SH-SY5Y (cell line): ENCODE measurements around the gene PLBD1.
A peak's percentile ranks its signal among the peaks of the same experiment; 100 is the strongest.

Source experiments
- GATA2 ChIP-seq: IDR thresholded peaks from 2 replicates; pipeline ENCODE4 v1.6.1; 2011; ENCODE audit warnings: mild to moderate bottlenecking, low read depth, low read length
- GATA3 ChIP-seq: IDR thresholded peaks from 2 replicates; pipeline ENCODE4 v1.6.1; 2011; ENCODE audit warnings: low read depth, mild to moderate bottlenecking, low read length, moderate library complexity

Gene PLBD1

GRCh38 chr12:14482361-14482760 is 85.3 kb downstream of the PLBD1 start:
- no peak for TF ChIP-seq GATA3
- no peak for TF ChIP-seq GATA2

GRCh38 chr12:14481201-14481600 is 86.5 kb downstream of the PLBD1 start:
- TF ChIP-seq GATA2: no peak
- TF ChIP-seq GATA3: no peak

- no peak for TF ChIP-seq GATA2
- no peak for TF ChIP-seq GATA3
Measured at GRCh38 chr12:14479004-14479403, 88.7 kb downstream of the PLBD1 start.

- TF ChIP-seq GATA2: no peak
Measured at GRCh38 chr12:14473707-14474287, 93.9 kb downstream of the PLBD1 start.

DNA sequence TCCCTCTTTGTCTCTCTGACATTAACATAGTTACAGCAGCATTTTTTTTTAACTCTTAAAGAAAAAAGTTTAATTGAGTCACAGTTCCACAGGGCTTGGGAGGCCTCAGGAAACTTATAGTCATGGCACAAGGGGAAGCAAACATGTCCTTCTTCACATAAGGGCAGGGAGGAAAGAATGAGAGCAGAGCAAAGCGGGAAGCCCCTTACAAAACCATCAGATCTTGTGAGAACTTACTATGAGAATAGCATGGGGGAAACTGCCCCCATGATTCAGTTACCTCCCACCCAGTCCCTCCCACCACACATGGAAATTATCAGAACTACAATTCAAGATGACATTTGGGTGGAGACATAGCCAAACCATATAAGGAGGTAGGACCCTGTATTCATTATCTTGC is 96.2 kb downstream of the PLBD1 start:
- TF ChIP-seq GATA3 (no peak), GATA2 (no peak)

GRCh38 chr12:14460212-14460841 is 107.4 kb downstream of the PLBD1 start:
- TF ChIP-seq GATA3 (no peak), GATA2 (no peak)

- TF ChIP-seq GATA2 (no peak), GATA3 (peak; percentile 21; the same call in 1 of the 2 replicates)
Measured at GRCh38 chr12:14454098-14454907, 113.4 kb downstream of the PLBD1 start.
